Activated B cell treated with CpG ODN at 0.5 μM for 24 hours (primary cell): ENCODE measurements around the gene DNAJC1. TPM values are rescaled to one million over a fixed set of nuclear protein-coding genes. Genes with fewer than 3 reads are reported as not detected.

Experiments used
- ATAC-seq: fragments of 200-7000 bp; cut with Tn5 transposase; one replicate; pipeline ENCODE4 v1.10.0; 2021; ENCODE audit warnings: low read depth, mild to moderate bottlenecking, moderate library complexity
- CTCF ChIA-PET: fragments of 350-600 bp; sonication (Branson Sonifier 250); formaldehyde crosslinking; loops from one replicate; lab custom pipeline; 2021; ENCODE audit warnings: antibody characterized with exemption; lab: Charles Lee
- POLR2A ChIA-PET: fragments of 350-600 bp; sonication (Branson Sonifier 250); formaldehyde crosslinking; loops from one replicate; lab custom pipeline; 2021; ENCODE audit warnings: antibody characterized with exemption; lab: Charles Lee
- DNase-seq: peaks from one replicate; pipeline ENCODE4 v3.0.0; 2022
- H3K27ac Mint-ChIP-seq: one replicate; pipeline ENCODE4 v1.8.0; 2020; ENCODE audit warnings: mixed read lengths
- H3K27me3 Mint-ChIP-seq: one replicate; pipeline ENCODE4 v1.8.0; 2021; ENCODE audit warnings: mixed read lengths
- H3K36me3 Mint-ChIP-seq: one replicate; pipeline ENCODE4 v1.8.0; 2021; ENCODE audit warnings: low read depth, mixed read lengths
- H3K4me1 Mint-ChIP-seq: one replicate; pipeline ENCODE4 v1.8.0; 2021; ENCODE audit warnings: mixed read lengths
- H3K4me3 Mint-ChIP-seq: one replicate; pipeline ENCODE4 v1.8.0; 2020; ENCODE audit warnings: mild to moderate bottlenecking, mixed read lengths
- H3K9me3 Mint-ChIP-seq: one replicate; pipeline ENCODE4 v1.8.0; 2020; ENCODE audit warnings: mixed read lengths
- intact Hi-C: fragments of 100-400 bp; cut with micrococcal nuclease; formaldehyde crosslinking; loops from one replicate; pipeline ENCODE4 v1.15.1; 2024
- total RNA-seq: library from RNA; stranded (reverse); gene quantifications from 2 replicates; pipeline ENCODE4 v1.2.3, GENCODE V29; 2022
- TF ChIP-seq, protein P1 (sequence below): fragments of 200-600 bp; IDR thresholded peaks from one replicate; pipeline ENCODE4 v1.8.0; 2022; ENCODE audit warnings: antibody characterized with exemption, mild to moderate bottlenecking

DNAJC1 gene
- total RNA-seq, 1 donor from 2014 or later, result 10.9 TPM

DNA sequence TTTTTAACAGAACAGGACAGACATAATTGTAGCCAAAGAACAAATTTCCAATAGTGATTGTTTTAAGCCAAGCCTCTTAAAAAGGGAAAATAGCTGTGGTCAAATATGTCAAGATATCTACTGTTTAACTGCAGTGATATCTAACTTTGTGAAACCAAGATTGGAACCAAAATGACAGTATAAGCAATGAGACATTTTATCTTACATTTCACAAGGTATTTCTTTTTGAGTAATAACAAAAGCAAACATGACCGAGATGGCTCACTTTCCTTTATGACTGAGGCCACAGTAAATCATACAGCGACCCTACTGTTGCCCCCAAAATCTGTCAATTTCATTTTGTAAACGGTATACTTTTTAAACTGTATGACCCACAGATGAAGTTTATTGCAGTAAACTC, 253.7 kb downstream of the DNAJC1 start:
- ChIA-PET CTCF (no interaction called here), POLR2A (no interaction called here)
- intact Hi-C loops, result no loop called here
- peaks cover 4% of the 10 kb centered on the region for H3K4me1 Mint-ChIP-seq
- TF ChIP-seq, protein P1, sequence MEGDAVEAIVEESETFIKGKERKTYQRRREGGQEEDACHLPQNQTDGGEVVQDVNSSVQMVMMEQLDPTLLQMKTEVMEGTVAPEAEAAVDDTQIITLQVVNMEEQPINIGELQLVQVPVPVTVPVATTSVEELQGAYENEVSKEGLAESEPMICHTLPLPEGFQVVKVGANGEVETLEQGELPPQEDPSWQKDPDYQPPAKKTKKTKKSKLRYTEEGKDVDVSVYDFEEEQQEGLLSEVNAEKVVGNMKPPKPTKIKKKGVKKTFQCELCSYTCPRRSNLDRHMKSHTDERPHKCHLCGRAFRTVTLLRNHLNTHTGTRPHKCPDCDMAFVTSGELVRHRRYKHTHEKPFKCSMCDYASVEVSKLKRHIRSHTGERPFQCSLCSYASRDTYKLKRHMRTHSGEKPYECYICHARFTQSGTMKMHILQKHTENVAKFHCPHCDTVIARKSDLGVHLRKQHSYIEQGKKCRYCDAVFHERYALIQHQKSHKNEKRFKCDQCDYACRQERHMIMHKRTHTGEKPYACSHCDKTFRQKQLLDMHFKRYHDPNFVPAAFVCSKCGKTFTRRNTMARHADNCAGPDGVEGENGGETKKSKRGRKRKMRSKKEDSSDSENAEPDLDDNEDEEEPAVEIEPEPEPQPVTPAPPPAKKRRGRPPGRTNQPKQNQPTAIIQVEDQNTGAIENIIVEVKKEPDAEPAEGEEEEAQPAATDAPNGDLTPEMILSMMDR, result no peak
- H3K9me3 Mint-ChIP-seq, result no peaks in the 10 kb centered on the region
- no peaks in the 10 kb centered on the region for H3K27me3 Mint-ChIP-seq
- ATAC-seq, result no peak
- no peak for DNase-seq
- peaks cover 5% of the 10 kb centered on the region for H3K36me3 Mint-ChIP-seq
- H3K27ac Mint-ChIP-seq, result no peak overlapping the region
- no peak overlapping the region for H3K4me3 Mint-ChIP-seq

DNA sequence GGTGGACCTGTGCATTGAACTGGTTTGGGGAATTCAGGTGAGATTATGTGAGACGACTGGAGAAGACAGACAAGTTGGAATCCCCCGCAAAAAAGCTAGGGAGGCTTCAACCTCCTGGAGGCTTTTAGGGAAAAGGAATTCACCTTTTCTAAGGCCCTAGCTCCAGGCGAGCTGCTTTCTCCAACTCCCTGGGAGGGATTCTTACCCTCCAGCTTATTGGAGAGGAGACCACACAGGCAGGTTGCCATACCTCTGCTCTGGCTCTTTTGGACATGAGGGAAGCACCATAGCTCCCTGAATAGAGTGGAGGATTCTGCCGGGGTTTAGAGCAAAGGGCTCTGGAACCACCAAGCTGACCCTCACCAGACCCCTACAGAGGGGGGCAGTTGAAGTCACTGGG, 255.7 kb downstream of the DNAJC1 start:
- Mint-ChIP-seq H3K9me3 (no peaks in the 10 kb centered on the region), H3K4me3 (no peak overlapping the region), H3K36me3 (peaks cover 21% of the 10 kb centered on the region), H3K4me1 (peaks cover 4% of the 10 kb centered on the region), H3K27me3 (no peaks in the 10 kb centered on the region), H3K27ac (no peak overlapping the region)
- no peak for DNase-seq
- no peak for ATAC-seq
- CTCF ChIA-PET, result no interaction called here
- TF ChIP-seq, protein P1, result no peak
- POLR2A ChIA-PET, result no interaction called here
- intact Hi-C loops, result no loop called here

DNA sequence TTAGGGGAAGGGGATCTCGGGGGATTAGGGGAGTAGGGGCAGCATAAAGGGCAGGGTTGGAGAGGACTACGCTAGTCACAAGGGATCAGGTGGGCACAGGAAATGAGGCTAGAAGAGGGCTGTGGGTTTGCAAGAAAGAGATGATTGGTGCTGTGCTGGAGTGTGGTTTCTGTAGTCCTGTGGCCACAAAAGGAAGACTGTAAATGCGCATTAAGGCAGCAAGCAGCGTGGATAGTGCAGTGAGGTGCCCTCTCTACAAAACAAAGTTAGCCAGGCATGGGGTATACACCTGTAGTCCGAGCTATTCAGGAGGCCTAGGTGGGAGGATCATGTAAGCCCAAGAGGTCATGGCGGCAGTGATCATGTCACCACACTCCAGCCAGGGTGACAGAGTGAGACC, 257.4 kb downstream of the DNAJC1 start:
- Mint-ChIP-seq H3K36me3 (peaks cover 36% of the 10 kb centered on the region), H3K4me1 (peaks cover 4% of the 10 kb centered on the region), H3K9me3 (no peaks in the 10 kb centered on the region), H3K27ac (no peak overlapping the region), H3K4me3 (no peak overlapping the region), H3K27me3 (no peaks in the 10 kb centered on the region)
- ChIA-PET POLR2A (no interaction called here), CTCF (no interaction called here)
- no peak for DNase-seq
- TF ChIP-seq, protein P1, result no peak
- intact Hi-C loops, result no loop called here
- no peak for ATAC-seq

DNA sequence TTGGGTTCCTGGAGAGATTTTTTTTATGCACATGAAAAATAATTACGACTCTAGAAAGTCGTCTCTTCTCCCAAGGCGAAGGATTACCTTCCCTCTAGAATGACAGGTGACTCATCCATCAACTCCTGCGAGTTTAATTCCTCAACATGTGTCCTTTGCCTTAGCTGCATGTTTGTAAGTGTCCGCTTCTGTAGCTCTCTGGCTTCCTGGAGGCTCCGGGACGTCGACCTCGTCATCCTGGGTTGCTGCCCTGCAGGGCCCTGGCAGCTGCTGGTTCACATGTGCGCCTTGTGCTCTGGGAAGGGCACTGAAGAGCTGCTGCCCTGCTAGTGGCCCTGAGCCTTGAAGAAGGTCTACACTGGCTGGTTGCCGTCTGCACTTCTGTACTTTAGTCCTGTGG, 259.3 kb downstream of the DNAJC1 start:
- H3K27ac Mint-ChIP-seq, result no peak overlapping the region
- ATAC-seq, result no peak
- intact Hi-C loops, result no loop called here
- H3K4me1 Mint-ChIP-seq, result peaks cover 4% of the 10 kb centered on the region
- ChIA-PET POLR2A (no interaction called here), CTCF (no interaction called here)
- DNase-seq, result no peak
- no peak overlapping the region for H3K4me3 Mint-ChIP-seq
- no peaks in the 10 kb centered on the region for H3K9me3 Mint-ChIP-seq
- TF ChIP-seq, protein P1, result no peak
- peaks cover 54% of the 10 kb centered on the region for H3K36me3 Mint-ChIP-seq
- no peaks in the 10 kb centered on the region for H3K27me3 Mint-ChIP-seq

DNA sequence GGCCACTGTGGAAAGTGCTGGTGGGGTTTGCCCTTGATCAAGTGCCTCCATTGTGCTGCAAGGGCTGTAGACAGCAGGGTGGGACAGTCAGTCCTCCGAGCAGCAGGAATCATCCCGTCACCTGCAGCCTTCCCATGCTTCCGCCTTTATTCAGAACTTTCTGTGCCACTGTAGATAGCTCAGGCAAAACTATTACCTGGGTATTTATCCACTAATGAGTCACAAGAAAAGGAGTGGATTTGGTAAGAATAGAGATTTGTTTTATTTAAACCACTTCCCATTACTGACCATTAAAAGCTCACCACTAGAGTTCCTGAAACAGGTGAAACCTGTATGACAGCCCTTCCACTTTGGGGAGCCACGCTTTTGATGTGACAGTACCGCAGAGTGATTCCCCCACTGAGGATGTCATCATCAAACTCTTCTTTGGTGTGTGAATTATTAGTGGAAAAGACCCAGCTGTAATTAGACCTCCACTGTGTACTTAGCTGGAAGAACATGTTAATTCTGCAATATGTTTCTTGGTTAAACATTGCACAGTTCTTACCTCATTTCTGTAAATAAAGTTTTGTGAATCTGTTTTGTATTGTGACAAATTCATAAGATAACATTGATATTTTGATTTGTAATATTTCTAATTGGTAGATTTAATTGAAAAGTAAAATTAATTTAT, 260.7 kb downstream of the DNAJC1 start:
- Mint-ChIP-seq H3K9me3 (no peaks in the 10 kb centered on the region), H3K27me3 (no peaks in the 10 kb centered on the region), H3K4me3 (no peak overlapping the region), H3K4me1 (peaks cover 4% of the 10 kb centered on the region), H3K36me3 (peaks cover 67% of the 10 kb centered on the region), H3K27ac (no peak overlapping the region)
- no peak for DNase-seq
- ChIA-PET POLR2A (no interaction called here), CTCF (no interaction called here)
- no peak for ATAC-seq
- intact Hi-C loops, result no loop called here
- TF ChIP-seq, protein P1, result no peak
